Left ventricle myocardium inferior (tissue), 1 donor: Measurements from ENCODE around the gene DYSF. TPM values are rescaled to one million over a fixed set of nuclear protein-coding genes. Genes with fewer than 3 reads are reported as not detected.

ENCODE experiments used
- DNase-seq: peaks from one replicate; pipeline ENCODE4 v3.0.0-alpha.2; 2020
- H3K27ac ChIP-seq: fragments of 200-600 bp; replicated peaks from 2 replicates; pipeline ENCODE4 v1.8.0; 2021
- H3K27me3 ChIP-seq: fragments of 200-600 bp; 2 replicates; pipeline ENCODE4 v1.8.0; 2021; ENCODE audit warnings: low read depth
- H3K36me3 ChIP-seq: fragments of 200-600 bp; 2 replicates; pipeline ENCODE4 v1.8.0; 2021
- H3K4me1 ChIP-seq: fragments of 200-600 bp; 2 replicates; pipeline ENCODE4 v1.8.0; 2021
- H3K4me3 ChIP-seq: fragments of 200-600 bp; 2 replicates; pipeline ENCODE4 v1.8.0; 2021; ENCODE audit warnings: mild to moderate bottlenecking, moderate library complexity
- H3K9me3 ChIP-seq: fragments of 200-600 bp; replicated peaks from 2 replicates; pipeline ENCODE4 v1.8.0; 2021
- intact Hi-C: fragments of 100-400 bp; cut with micrococcal nuclease; formaldehyde crosslinking; loops from one replicate; pipeline ENCODE4 v1.11.0; 2022
- total RNA-seq: library from RNA; stranded (reverse); fragmentation: NEBNext Ultra II Directional; extraction: Animal tissue kit (Norgen Biotek cat#: 25700); gene quantifications from one replicate; pipeline ENCODE4 v1.2.1, GENCODE V29; 2021
- TF ChIP-seq, protein P1 (sequence below): fragments of 200-600 bp; IDR thresholded peaks from 2 replicates; pipeline ENCODE4 v1.8.0; 2021; ENCODE audit warnings: antibody characterized with exemption, mild to moderate bottlenecking, borderline replicate concordance
- donor health status: DM: no; HTN: yes; CAD: no; lungs with severe emphysema.

Gene DYSF
- total RNA-seq, 1 donor from 2014 or later, result 48.2 TPM

- TF ChIP-seq, protein P1, sequence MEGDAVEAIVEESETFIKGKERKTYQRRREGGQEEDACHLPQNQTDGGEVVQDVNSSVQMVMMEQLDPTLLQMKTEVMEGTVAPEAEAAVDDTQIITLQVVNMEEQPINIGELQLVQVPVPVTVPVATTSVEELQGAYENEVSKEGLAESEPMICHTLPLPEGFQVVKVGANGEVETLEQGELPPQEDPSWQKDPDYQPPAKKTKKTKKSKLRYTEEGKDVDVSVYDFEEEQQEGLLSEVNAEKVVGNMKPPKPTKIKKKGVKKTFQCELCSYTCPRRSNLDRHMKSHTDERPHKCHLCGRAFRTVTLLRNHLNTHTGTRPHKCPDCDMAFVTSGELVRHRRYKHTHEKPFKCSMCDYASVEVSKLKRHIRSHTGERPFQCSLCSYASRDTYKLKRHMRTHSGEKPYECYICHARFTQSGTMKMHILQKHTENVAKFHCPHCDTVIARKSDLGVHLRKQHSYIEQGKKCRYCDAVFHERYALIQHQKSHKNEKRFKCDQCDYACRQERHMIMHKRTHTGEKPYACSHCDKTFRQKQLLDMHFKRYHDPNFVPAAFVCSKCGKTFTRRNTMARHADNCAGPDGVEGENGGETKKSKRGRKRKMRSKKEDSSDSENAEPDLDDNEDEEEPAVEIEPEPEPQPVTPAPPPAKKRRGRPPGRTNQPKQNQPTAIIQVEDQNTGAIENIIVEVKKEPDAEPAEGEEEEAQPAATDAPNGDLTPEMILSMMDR, result no peak
- intact Hi-C loops, result no loop called here
- H3K36me3 ChIP-seq, result peaks cover 22% of the 10 kb centered on the region
- H3K4me1 ChIP-seq, result peaks cover 6% of the 10 kb centered on the region
- DNase-seq, result no peak
- H3K4me3 ChIP-seq, result no peak overlapping the region
- no peak overlapping the region for H3K27ac ChIP-seq
- no peaks in the 10 kb centered on the region for H3K9me3 ChIP-seq
- no peaks in the 10 kb centered on the region for H3K27me3 ChIP-seq
These were observed 109.2 kb downstream of the DYSF start for GRCh38 chr2:71562518-71562917.

DNA sequence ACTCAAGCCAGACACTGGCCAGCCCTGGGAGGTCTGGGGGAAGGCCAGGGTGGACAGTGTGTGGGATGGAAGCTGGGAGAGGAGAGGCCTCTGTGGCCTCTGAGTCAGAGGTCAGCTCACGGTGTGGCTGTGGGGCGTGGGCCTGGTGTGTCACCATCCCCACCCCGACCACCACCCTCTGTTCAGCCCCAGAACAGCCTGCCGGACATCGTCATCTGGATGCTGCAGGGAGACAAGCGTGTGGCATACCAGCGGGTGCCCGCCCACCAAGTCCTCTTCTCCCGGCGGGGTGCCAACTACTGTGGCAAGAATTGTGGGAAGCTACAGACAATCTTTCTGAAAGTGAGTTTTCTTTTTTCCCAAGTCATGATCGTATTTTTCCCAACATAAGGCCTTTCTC, 110.5 kb downstream of the DYSF start:
- Histone ChIP-seq H3K9me3 (no peaks in the 10 kb centered on the region), H3K4me1 (no peaks in the 10 kb centered on the region), H3K27ac (no peak overlapping the region), H3K27me3 (no peaks in the 10 kb centered on the region), H3K36me3 (peaks cover 35% of the 10 kb centered on the region), H3K4me3 (no peak overlapping the region)
- intact Hi-C loops, result no loop called here
- no peak for DNase-seq
- TF ChIP-seq, protein P1, result no peak

DNA sequence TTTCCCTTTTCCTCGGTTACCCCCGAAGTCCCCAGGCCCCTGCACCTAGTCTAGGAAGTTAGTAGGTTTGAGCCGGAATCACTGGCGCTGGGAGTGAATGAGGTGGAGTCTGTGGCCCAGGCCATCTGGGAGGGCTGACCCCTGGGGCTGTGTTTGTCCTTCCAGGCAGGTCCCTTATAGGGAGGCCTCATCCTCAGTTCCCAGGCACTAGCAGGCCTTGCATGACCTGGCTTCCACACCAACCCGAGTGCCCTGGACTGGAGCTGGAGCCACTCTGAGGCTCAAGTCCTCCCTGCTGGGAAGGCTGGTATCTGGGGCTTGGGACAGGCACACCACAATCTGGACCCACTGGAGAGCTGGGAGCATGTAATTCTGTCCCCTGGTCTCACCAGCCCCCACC, 111.0 kb downstream of the DYSF start:
- H3K27me3 ChIP-seq, result no peaks in the 10 kb centered on the region
- intact Hi-C loops, result no loop called here
- TF ChIP-seq, protein P1, result no peak
- no peak overlapping the region for H3K4me3 ChIP-seq
- H3K27ac ChIP-seq, result no peak overlapping the region
- DNase-seq, result no peak
- no peaks in the 10 kb centered on the region for H3K4me1 ChIP-seq
- H3K9me3 ChIP-seq, result no peaks in the 10 kb centered on the region
- peaks cover 39% of the 10 kb centered on the region for H3K36me3 ChIP-seq

DNA sequence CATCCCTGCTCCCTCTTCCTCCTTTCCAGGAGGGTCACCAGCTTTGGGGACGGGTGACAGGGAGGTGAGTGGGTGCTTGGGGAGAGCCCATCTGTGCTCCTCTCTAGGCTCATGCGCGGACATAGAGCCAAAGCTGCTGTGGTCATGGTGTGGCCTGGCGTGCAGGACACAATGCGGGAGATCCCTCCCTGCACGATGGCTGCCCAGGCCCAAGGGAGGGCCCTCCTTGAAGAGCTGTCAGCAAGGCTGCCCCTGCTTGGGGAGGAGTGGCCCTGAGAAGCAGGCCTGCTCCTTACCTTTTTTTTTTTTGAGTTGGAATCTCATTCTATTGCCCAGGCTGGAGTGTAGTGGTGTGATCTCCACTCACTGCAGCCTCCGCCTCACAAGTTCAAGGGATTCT, 111.4 kb downstream of the DYSF start:
- Histone ChIP-seq H3K4me3 (no peak overlapping the region), H3K9me3 (no peaks in the 10 kb centered on the region), H3K27ac (no peak overlapping the region), H3K36me3 (peaks cover 43% of the 10 kb centered on the region), H3K27me3 (no peaks in the 10 kb centered on the region), H3K4me1 (no peaks in the 10 kb centered on the region)
- no peak for DNase-seq
- TF ChIP-seq, protein P1, result no peak
- intact Hi-C loops, result no loop called here

- intact Hi-C loops, result no loop called here
- TF ChIP-seq, protein P1, result no peak
- Histone ChIP-seq H3K4me3 (no peak overlapping the region), H3K27me3 (no peaks in the 10 kb centered on the region), H3K4me1 (no peaks in the 10 kb centered on the region), H3K27ac (no peak overlapping the region), H3K9me3 (no peaks in the 10 kb centered on the region), H3K36me3 (peaks cover 56% of the 10 kb centered on the region)
- DNase-seq, result no peak
These were observed 113.0 kb downstream of the DYSF start for GRCh38 chr2:71566372-71566771.

DNA sequence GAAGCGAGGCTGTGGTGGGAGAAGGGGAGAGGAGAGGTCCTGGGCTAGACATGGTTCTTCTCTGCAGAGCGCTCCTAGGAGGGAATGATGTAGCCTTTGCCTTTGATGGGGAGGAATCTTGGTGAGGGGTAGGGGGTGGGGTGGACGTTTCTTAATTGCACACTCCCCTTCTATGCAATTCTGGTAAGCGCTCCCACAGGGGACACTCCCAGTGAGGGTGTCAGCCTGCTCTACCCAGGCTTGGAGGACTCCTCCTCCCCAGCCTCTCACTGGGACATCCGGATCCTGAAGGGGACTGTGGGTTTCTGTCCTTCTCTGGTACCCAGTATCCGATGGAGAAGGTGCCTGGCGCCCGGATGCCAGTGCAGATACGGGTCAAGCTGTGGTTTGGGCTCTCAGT, 114.3 kb downstream of the DYSF start:
- Histone ChIP-seq H3K9me3 (no peaks in the 10 kb centered on the region), H3K4me3 (no peak overlapping the region), H3K36me3 (peaks cover 48% of the 10 kb centered on the region), H3K27me3 (no peaks in the 10 kb centered on the region), H3K27ac (no peak overlapping the region), H3K4me1 (no peaks in the 10 kb centered on the region)
- TF ChIP-seq, protein P1, result no peak
- DNase-seq, result no peak
- intact Hi-C loops, result no loop called here
